Keratinocyte (primary cell): Measurements from ENCODE around the gene SSPN.

Source experiments
- EZH2 ChIP-seq: IDR thresholded peaks from one replicate; pipeline ENCODE4 v1.6.1; 2012; ENCODE audit warnings: inconsistent platforms, mild to moderate bottlenecking, low read length, moderate library complexity
- TF ChIP-seq, protein P1 (sequence below), 3 experiments: IDR thresholded peaks in 1 of 3; conservative IDR thresholded peaks in 1 of 3; optimal IDR thresholded peaks in 1 of 3; 2 replicates in 2 of 3; 3 replicates in 1 of 3; pipeline versions ENCODE3 to v1.5.1; 2011; ENCODE audit warnings: low read length in 3 of 3, mild to moderate bottlenecking in 3 of 3, moderate library complexity in 2 of 3, control low read depth in 1 of 3, inconsistent platforms in 1 of 3; ENCODE audit not compliant: insufficient read depth in 2 of 3; ENCODE audit errors: extremely low read depth in 1 of 3

DNA sequence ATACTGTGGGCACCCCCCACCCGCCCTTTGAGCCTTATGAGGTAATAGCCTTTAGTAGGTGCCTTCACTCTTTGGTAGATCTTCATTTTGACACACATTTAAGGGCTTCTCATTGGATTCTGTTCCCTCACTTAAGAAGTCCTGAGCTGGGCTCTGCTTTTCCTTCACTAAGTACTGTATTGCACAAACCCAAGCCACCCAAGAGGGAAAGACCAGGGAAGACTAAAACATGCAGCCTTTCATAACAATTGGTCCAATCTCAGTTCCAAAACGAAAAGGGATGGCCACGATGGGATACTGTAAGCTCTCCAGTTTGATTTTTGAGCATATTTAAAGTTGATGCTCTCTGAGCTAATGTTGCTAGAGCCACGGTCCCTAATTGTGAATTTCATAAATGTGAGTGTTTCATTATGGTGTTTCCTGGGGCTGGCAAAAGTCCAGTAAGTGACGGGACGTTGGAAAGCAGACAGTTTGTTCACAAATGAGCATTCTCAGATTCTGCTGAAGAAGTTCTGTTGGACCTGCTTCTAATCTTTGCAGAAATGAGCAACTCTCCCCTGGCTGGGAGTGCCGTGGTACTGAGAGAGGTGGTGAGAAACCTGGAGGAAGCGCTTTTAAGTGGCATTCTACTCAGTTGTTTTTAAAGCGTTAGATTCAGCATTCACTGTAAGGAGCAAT lies 9.4 kb downstream of the SSPN start:
- TF ChIP-seq, protein P1, sequence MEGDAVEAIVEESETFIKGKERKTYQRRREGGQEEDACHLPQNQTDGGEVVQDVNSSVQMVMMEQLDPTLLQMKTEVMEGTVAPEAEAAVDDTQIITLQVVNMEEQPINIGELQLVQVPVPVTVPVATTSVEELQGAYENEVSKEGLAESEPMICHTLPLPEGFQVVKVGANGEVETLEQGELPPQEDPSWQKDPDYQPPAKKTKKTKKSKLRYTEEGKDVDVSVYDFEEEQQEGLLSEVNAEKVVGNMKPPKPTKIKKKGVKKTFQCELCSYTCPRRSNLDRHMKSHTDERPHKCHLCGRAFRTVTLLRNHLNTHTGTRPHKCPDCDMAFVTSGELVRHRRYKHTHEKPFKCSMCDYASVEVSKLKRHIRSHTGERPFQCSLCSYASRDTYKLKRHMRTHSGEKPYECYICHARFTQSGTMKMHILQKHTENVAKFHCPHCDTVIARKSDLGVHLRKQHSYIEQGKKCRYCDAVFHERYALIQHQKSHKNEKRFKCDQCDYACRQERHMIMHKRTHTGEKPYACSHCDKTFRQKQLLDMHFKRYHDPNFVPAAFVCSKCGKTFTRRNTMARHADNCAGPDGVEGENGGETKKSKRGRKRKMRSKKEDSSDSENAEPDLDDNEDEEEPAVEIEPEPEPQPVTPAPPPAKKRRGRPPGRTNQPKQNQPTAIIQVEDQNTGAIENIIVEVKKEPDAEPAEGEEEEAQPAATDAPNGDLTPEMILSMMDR (optimal IDR thresholded peaks at IDR 0.05 in 1 of 3, IDR thresholded peaks at IDR 0.05 in 1 of 3, conservative IDR thresholded peaks at IDR 0.05 in 1 of 3; ENCODE audit: extremely low read depth in 1 of 3, insufficient read depth in 2 of 3, low read length in 3 of 3): no peak
- no peak for TF ChIP-seq EZH2
